OCI-LY7 (cell line): ENCODE measurements around the gene C2orf74.

ENCODE experiments used
- EZH2phosphoT487 ChIP-seq: fragments of 200-600 bp; sonication (generic); IDR thresholded peaks from 2 replicates; pipeline ENCODE4 v1.6.1; 2018; ENCODE audit warnings: low read depth, borderline replicate concordance, mild to moderate bottlenecking, mixed run types, antibody characterized with exemption, low read length, moderate library complexity, mixed read lengths
- TF ChIP-seq, protein P1 (sequence below): fragments of 200-600 bp; sonication (generic); conservative IDR thresholded peaks from 2 replicates; pipeline ENCODE4 v1.5.1; 2014; ENCODE audit warnings: mild to moderate bottlenecking, antibody characterized with exemption, low read length, moderate library complexity, mixed read lengths

DNA sequence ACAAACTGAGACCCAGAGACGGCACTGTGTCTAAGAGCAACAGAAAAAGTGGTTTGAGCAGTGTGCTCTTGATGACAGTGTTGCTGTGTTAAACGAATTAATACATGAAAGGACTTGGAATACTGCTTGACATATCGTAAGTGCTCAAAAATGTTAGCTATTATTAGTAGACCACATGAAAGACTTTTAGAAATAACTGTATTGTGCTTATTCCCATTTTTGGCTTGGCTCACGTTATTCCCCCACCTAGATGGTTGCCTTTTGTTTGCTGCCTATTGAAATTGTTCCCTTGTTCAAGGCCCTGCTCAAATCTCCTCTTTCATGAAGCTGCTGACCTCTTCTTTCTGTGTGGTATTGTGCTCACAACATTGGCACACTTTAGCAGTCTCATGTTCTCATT lies 27.8 kb upstream of the C2orf74 start:
- TF ChIP-seq, protein P1, sequence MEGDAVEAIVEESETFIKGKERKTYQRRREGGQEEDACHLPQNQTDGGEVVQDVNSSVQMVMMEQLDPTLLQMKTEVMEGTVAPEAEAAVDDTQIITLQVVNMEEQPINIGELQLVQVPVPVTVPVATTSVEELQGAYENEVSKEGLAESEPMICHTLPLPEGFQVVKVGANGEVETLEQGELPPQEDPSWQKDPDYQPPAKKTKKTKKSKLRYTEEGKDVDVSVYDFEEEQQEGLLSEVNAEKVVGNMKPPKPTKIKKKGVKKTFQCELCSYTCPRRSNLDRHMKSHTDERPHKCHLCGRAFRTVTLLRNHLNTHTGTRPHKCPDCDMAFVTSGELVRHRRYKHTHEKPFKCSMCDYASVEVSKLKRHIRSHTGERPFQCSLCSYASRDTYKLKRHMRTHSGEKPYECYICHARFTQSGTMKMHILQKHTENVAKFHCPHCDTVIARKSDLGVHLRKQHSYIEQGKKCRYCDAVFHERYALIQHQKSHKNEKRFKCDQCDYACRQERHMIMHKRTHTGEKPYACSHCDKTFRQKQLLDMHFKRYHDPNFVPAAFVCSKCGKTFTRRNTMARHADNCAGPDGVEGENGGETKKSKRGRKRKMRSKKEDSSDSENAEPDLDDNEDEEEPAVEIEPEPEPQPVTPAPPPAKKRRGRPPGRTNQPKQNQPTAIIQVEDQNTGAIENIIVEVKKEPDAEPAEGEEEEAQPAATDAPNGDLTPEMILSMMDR = no peak
- TF ChIP-seq EZH2phosphoT487 = no peak
